ENCODE results near the gene MT1E.
A peak's percentile ranks its signal among the peaks of the same experiment; 100 is the strongest.

MT1E gene

GRCh38 chr16:56675685-56676210 lies 50.2 kb downstream of the MT1E start:
- H3K36me3 Mint-ChIP-seq (ENCODE audit: insufficient read depth): no peaks in the 10 kb centered on the region
- H3K27me3 Mint-ChIP-seq: peaks cover 57% of the 10 kb centered on the region
- no peak overlapping the region for H3K27ac Mint-ChIP-seq (ENCODE audit: low read depth)
- DNase-seq (ENCODE audit: low spot score in 2 of 2) (no peak), ATAC-seq (replicated peaks; ENCODE audit: extremely low read depth, poor library complexity, severe bottlenecking) (peak; percentile 73)
- peak overlapping the region; percentile 63 for H3K4me3 Mint-ChIP-seq
- peaks cover 7% of the 10 kb centered on the region for H3K4me1 Mint-ChIP-seq
- no peaks in the 10 kb centered on the region for H3K9me3 Mint-ChIP-seq

Measured in central memory CD8-positive, alpha-beta T cell (primary cell).